ENCODE data around the gene CST7.

The CST7 gene

DNA sequence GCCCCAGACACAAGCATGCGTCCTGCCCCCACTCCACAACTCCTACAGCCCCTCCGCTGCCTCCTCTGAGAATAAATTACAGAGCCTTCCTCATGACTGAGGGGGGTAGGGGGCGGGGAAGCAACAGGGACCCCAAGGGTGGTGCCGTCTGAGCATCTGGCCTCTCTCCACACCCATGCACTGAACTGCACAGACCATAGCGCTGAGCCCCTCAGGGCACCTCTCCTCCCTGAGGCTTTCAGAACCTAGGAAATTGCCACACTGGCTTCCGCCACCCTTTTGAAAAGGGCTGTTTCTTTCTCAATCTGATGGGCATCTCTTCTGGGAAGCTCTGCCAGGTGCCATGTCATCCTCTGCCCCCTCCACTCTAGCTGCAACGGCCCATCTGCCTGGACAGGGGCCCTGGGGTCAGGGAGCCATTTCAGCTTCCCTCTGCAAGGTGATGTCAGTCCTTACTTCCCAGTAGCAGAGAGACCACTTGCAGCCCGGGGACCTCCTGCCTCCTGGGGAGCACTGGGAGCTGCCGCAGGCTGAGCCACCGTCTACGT lies 2.5 kb downstream of the CST7 start:
- no peak for DNase-seq

DNA sequence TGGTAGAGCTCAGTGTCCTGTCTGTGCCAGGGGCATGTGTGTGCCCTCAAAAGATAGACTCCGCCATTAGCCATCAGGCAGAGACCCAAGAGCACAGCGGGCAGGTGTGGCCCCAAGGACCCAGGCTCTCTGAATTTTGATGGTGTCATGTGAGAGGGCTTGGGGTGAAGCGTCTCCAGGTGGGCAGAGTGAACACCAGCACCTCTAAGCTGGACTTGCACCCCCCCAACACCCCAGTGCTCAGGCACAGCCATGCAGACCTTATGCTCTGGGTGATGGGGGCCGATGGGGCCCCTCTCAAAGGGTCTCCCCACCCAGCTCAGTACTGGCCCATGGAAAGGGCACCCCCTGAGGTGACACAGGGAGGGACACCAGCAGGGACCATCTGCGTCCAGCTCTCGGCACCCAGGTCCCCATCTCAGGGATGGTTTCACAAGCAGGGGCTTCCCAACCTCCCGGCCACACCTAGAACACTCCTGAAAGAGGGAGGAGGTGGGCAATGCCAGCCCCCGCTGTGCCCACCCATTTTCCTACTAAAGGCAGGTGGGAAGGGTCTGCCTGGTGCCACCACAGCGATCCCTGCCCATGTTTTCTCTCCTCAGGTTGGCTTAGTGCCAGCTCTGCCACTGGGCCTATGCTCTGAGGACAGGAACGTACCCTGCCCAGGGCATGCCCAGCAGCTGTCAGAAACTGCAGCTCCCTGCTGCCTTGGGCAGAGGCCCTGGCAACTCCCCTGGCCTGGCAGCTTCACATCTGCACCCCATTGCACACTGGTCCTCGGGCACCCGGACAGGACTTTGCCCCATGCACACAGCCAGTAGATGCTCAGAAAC lies 3.5 kb downstream of the CST7 start:
- no peak for DNase-seq

DNA sequence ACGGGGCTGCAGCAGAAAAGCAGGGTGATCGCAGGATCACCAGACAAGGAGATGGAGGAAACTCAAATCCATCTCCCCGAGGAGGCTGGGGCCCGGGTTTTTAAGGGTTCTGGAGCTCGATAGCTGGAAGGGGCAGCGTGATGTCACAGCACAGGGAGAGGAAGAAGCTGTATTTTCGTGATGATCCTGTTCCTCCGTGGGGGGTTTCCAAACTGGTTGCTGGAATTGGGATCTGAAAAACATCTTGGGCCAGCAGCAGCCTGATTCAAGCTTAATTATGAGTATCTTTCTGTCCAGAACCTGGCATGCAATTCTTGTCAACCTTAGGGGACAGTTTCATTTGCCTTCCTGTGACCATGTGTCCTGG lies 4.1 kb downstream of the CST7 start:
- DNase-seq: no peak

DNA sequence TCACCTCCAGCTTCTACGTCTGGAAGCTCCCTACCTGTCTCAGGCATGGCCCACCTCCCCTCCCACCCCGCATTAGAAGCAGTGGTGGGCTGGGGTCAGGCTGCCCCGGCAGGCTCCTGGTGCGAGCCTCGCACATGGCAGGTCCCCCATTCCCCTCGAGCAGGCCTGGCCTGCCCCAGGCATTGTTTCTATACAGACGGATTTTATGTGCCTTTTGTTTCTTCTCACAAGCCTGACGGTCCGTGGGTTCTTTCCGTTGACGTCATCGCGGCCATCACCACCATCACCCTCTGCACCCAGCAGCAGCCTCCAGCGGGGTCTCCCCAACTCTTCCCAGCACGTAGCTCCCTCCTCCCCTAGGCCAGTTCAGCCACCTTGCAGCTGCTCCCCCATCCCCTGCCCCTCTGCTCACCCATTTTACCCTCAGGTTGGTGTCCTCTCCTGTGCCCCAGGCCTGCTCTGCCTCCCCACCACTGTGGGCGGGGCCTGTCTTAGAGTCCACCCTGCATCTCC lies 4.6 kb downstream of the CST7 start:
- DNase-seq: no peak

DNA sequence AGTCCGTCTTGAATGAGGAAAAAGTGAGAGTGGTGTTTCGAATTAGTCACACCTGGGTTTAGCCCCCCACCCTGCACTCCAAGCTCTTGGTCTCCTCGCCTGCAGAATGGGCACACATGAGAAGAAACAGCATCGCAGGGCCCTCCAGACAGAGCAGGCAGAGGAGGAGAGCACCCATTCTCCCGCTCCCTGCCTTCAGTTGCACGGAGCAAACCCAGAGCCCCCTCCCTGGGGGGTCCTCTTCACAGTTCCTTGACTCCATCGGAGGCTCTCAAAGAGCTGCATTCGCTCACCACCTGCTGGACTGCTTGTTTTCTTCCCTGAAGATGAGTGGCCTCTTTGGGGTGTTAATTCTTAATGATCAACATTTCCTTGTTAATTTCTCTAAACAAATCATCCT lies 5.1 kb downstream of the CST7 start:
- DNase-seq: no peak

DNA sequence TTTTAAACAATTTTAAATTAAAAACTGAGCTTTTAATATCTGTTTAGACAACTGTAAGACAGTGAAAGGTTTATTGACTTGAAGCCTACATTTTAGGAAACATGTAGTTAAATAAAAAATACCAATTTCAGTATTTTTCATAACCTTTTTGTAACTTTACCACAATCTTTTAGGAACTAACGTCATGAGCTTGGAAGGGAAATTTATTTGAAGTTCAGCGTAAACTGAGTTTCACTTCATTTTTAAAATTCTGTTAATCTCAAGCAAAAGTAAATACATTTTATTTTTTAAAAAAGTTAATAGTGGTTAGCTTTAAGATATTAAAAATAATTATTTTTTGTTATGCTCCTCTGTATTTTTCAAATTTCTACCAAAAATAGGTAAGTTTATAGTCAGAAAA lies 5.5 kb downstream of the CST7 start:
- DNase-seq: no peak

DNA sequence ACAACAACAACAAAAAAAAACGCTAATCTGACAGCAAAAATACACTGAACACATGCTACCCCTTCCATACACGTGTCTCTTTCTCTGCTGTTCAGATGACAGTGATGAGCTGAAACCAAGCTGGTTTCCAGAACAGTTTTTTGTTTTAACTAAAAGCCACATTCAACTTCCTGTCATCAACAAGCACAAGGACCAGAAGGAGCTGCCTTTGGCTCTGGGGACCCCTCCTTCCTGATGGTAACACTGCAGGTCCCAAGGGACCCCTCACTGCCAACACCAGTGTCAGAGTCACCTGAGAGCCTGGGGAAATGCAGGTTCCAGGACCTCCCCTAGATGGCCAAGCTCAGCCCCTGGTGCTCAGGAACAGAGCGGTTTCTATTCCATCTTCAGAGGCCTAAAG lies 6.0 kb downstream of the CST7 start:
- DNase-seq: no peak

DNA sequence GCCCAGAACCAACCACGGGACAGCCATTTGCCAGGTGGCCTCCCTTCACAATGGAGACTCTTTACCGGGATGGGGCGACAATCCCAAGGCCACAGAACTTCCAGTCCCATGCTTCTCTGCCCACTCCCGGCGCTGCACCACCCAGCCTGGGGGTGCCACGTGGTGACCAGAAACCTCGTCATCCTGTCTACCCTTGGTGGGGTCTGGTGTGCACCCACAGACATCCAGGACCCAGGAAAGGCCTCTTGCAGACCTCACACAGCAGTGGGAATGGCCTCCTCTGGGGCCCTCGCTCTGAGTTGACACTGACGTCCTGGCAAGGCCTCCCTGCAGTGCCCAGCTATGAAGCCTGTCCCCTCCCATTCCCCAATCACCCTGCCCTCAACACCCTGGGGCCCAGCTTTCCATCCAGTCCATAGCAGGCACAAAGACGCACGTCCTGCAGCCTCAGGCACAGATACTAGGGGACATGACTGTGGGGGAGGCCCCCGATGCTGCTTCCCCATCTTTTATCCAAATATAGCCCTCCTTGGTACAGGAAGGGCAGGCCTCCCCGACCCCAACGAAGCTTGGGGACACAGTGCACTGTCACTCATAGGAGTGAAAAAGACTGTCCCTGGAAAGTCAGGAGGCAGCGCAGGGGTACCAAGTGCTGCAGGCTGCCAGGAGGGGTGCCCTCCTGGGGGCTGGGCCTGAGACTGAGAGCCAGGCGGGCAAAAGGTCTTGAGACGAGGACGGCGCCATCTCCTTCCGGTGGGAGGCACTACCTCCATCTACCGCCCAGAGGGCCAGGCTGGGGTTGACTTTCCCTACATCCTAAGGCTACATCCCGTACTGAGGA lies 7.2 kb downstream of the CST7 start:
- DNase-seq: no peak

DNA sequence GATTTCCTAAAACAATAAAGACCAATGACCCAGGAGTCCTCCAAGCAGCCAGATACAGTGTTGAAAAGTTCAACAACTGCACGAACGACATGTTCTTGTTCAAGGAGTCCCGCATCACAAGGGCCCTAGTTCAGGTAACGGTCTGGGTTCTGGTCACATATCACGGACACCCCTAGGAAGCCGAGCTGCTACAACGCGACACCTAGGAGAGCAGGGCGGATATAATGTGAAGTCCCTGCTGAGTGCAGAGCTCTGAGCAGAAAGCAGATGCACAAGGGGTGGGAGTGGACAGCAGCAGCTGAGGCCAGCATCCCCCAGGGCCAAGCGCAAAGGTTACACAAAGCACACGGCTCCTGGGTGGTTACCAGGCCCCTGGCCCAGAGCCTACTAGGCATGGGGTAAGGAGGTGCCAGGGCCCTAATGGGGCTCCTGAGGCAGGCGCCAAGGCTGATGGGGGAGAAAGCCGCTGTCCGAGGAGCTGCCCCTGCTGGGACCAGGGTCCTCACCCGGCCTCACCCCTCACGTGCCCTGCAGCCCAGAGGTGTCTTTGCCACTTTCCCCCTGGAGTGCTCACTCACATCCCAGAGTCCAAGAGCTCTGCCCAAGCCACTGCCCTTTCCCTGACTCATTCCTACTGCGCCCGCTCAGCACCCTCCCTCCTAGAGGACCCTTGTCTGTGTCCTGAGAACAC lies 8.4 kb downstream of the CST7 start:
- DNase-seq: no peak

DNA sequence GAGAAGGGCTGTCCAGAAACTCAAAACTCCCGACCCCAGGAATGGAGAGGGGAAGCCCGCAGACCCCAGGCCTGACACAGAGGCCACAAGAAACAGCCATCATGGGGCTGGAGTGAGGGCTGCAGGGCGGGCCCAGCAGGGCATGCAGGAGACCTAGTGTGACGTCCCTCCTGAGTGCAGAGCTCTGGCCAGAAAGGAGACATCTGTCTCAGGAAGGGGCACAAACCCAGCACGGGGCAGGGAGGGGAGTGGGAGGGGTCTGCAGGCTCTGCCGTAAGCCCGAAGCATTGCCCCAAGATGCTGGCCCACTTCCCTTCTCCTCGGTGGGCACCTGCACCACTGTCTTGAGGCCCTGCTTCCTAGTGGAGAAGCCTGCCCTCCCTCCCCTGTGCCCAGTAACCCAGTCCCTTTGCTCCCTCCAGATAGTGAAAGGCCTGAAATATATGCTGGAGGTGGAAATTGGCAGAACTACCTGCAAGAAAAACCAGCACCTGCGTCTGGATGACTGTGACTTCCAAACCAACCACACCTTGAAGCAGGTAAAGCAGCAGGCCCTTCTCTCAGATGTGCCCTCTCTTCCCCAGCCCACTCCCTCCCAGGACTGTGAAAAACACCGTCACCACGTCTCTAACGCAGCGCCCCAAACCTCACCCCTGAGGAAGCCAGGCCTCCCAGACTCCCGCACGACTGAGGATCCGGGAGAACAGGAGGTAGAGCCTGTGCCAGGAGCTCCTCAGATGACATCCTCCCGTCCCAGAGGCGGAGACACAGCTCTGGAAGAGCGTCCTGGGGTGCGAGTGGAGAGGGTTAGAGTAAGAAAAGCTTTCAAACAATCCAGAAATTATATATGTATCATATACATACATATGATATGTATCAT lies 9.7 kb downstream of the CST7 start:
- no peak for DNase-seq

DNA sequence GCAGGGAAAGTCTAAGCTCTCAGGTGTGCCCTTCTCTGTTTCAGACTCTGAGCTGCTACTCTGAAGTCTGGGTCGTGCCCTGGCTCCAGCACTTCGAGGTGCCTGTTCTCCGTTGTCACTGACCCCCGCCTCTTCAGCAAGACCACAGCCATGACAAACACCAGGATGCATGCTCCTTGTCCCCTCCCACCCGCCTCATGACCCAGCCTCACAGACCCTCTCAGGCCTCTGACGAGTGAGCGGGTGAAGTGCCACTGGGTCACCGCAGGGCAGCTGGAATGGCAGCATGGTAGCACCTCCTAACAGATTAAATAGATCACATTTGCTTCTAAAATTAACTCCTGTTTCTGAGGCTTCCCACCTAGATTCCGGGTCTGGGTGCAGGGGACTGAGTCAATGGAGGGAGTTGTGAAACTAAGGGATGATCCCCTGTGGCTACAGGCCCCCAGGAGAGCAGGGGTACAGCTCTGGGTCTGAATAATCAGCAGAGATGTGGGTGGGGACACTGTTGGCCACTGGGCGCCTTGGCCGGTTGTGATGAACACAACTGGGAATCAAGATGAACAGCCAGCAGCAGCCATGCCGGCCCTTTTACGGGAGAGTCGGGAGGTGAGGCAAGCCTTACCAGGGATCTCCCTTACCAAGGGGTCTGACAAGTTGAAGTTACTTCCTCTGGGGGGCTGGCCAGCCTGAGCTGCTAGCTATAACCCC lies 10.7 kb downstream of the CST7 start:
- no peak for DNase-seq

DNA sequence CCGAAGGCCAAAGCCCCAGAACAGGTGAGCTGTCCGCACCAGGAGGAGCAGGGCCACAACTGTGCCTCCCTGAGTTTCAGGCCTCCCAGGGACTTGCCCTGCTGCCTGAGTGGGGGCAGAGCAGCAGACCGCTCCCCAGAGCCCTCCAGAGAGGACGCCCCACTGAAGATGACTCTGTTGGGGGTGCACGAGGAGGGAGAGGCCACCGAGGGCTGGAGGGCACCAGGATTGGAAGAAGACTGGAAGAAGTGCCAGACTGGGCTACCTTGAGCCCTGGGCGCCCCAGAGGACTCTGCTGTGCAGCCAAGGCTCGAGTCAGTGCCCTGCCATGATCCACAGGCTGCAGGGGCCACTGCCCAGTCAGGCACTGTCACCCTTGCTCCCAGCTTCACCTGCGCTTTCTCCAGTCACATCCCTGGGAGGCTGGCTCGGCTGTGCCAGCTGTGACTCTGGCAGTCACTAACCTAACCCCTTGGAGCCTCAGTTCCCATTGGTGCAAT lies 11.3 kb downstream of the CST7 start:
- DNase-seq: no peak

DNA sequence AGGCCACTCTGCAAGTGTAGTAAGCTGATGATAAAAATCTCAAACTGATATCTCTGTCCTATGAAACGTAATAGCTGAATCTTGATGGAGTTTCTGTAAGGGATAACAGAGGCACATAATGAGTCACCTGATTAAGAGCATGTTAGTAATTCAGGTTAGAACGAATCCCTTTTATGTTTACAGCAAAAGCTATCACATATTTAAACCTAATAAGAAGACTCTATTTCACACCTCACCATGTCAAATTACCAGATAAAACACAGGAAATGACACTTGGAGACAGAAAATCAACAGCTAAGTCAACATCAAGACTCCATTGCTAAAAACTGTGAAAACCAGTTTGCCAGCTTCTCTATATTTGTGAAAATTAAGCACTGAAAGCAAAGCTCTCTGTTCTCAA lies 11.8 kb downstream of the CST7 start:
- DNase-seq: no peak

DNA sequence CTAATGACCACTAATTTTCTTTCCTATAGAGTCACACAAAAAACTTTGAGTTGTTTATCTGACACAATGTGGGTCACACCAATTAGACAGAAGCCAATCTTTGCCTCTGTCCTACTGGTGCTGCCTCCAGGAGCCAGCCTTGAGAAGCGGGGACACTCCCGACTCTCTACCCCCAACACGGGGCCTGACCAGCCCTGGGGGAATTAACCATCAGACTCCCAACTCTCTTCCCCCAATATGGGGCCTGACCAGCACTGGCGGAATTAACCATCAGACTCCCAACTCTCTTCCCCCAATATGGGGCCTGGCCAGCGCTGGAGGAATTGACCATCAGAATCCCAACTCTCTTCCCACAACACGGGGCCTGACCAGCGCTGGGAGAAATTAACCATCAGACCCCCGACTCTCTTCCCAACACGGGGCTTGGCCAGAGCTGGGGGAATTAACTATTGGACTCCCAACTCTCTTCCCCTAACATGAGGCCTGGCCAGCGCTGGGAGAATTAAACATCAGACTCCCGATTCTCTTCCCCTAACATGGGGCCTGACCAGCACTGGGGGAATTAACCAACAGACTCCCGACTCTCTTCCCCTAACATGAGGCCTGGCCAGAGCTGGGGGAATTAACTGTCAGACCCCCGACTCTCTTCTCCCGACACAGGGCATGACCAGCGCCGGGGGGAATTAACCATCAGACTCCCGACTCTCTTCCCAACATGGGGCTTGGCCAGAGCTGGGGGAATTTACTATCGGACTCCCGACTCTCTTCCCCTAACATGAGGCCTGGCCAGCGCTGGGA lies 12.5 kb downstream of the CST7 start:
- no peak for DNase-seq

DNA sequence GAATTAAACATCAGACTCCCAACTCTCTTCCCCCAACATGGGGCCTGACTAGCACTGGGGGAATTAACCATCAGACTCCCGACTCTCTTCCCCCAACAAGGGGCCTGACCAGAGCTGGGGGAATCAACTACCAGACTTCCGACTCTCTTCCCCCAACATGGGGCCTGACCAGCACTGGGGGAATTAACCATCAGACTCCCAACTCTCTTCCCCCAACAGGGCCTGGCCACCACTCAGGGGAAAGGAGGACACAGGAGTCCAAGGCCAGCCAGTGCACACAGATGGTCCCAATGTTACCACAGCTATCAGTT lies 13.1 kb downstream of the CST7 start:
- DNase-seq: no peak

DNA sequence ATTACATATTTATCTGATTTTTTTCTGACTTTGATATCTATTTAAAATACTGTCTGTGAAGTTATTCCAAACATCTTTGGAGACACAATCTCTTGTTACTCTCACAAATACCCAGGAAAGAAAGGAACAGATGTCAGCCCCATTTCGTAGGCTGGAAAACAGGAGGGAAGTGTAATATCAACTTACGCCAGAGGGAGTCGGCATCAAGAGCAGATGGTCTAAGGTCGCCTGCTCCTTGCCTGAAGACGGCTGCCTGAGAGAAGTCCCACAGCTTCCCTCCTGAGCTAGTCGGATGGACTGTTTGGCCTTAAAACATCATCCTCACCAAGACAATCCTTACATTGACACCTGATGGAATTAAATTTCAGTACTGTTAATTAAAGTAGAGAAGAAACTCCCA lies 13.4 kb downstream of the CST7 start:
- DNase-seq: no peak

DNA sequence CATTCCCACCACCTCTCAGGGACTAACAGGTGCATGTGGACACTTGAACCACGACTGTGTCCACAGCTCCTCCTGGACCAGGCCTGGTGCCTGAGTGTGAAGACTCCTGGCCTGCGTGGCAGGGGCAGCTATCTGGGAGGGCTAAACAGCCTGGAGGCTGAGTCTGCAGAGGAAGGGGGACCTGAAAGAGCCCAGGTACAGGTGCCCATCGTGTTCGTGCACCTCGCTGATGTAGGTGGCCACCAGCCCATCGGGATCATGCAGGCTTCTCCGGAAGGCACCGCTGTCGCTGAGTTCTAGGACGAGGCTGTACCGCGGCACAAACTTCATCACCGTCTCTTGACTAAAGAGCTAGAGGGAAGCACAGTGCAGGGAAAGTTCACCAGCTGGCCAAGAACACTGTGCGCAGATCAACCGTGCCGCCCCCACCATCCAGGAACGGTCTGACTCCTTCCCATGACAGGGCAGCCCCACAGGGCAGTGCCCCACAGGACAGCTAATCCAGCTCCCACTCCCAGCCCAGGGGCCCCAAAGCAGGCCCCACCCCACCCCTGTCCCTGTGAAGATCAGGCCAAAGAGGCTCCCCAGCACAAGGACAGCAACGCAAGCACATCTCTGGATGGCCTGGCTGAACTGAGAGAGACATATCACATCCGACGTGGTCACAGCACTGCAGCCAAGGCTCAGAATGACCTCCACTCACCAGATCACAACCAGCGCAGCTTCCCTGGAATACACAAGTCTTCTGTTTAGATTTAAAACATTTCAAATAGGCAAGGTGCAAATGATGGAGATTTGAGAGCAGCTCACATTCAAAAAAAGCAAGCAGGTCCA lies 14.8 kb downstream of the CST7 start:
- no peak for DNase-seq

DNA sequence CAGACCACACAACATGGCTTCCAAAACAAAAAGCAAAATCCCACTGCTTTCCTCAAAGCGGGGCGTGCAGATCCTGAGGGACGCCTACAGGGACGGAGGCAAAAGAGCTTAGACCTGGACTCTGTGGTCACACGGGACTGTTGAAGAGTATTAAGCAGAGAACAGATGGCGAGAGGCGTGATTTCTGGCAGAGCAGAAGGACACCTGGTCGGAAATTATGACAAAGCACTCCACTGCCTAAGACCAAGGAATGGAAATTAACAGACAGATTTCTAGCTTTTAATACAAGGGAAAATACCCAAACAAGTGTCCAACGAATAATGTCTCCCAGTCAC lies 15.4 kb downstream of the CST7 start:
- no peak for DNase-seq

DNA sequence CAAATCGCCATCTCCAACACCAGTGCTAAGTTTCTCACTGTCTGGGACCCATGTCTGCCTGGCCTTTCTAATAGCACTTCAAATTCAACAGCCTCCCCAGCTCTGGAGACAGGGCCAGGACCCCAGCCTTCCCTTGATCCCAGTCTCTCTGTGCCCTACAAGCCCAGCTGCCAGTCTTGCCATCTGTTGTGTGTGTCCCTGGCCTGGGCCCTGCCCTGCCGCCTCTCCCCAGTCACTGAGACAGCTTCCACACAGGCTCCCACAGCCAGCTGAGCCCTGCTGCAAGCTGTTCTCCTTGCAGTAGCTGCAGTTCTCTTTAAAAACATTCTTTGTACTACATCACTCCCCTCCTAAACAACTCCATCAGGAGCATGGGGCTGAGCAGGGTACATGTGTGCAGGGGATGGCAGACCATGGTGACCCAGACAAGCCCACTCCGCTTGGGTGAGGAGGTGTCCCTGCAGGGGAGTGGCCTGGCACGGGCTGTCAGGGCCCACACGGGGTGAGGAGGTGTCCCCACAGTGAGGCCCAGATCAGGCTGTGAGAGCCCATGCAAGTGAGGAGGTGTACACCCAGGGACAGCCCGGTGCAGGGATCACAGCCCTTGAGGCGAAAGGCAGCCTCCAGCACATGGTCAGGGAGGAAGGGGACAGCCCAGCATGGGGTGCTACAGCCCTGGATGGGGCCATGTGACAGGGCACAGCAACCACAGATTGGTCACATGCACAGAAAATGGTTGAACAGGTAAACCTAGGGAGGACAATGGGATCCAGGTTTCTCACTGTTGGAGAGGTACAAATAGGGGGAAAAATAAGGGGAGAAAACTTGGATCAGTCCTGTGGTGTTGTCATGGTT lies 16.2 kb downstream of the CST7 start:
- DNase-seq: no peak
